ENCODE data around the gene MKRN1. TPM values are rescaled to one million over a fixed set of nuclear protein-coding genes. Genes with fewer than 3 reads are reported as not detected.

MKRN1 gene
- polyA plus RNA-seq, 1 donor (not counting 4 experiments of a cell fraction or from before 2014, with no cell fraction given), result 52.9 TPM

GRCh38 chr7:140435252-140435895 is 43.9 kb downstream of the MKRN1 start:
- no peaks in the 10 kb centered on the region for H3K36me3 ChIP-seq (ENCODE audit: control insufficient read depth in 2 of 2, extremely low read depth in 1 of 2, insufficient read depth in 2 of 2, low read length in 2 of 2)
- DNase-seq (ENCODE audit: low read depth, low spot score), result no peak
- no peaks in the 10 kb centered on the region for H3K27me3 ChIP-seq (ENCODE audit: control insufficient read depth, extremely low read depth, insufficient read depth, low read length)
- no peak overlapping the region for H3K27ac ChIP-seq (ENCODE audit: control insufficient read depth, insufficient read depth, low read length)
- H2AFZ ChIP-seq (ENCODE audit: control insufficient read depth, low read length), result no peak overlapping the region
- no peak overlapping the region for H3K4me3 ChIP-seq (ENCODE audit: control insufficient read depth in 2 of 3, extremely low read depth in 1 of 3, insufficient read depth in 2 of 3, low read depth in 1 of 3, low read length in 3 of 3)
- H3K9ac ChIP-seq (ENCODE audit: control insufficient read depth, extremely low read depth, insufficient read depth, low read length), result no peak overlapping the region
- H3K4me2 ChIP-seq (ENCODE audit: control insufficient read depth, extremely low read depth, insufficient read depth, low read depth, low read length), result no peak overlapping the region
- no peaks in the 10 kb centered on the region for H3K9me3 ChIP-seq (ENCODE audit: control insufficient read depth, low read depth, low read length)
- no peaks in the 10 kb centered on the region for H3K4me1 ChIP-seq (ENCODE audit: control insufficient read depth, extremely low read depth, insufficient read depth, low read length)
- no peaks in the 10 kb centered on the region for H3K9me1 ChIP-seq (ENCODE audit: control insufficient read depth, extremely low read depth, insufficient read depth, low read length)
- dilution Hi-C loops (cut with MboI; ENCODE audit: extremely low pct_ligation_motif_present, low sequenced_read_pairs), result no loop called here
- no peak for TF ChIP-seq CTCF (optimal IDR thresholded peaks at IDR 0.05 in 1 of 3, IDR thresholded peaks at IDR 0.05 in 1 of 3, conservative IDR thresholded peaks at IDR 0.05 in 1 of 3; ENCODE audit: extremely low read depth in 1 of 3, insufficient read depth in 2 of 3, low read length in 3 of 3)
- TF ChIP-seq EZH2 (IDR thresholded peaks at IDR 0.05; ENCODE audit: low read length), result no peak
- H3K79me2 ChIP-seq (ENCODE audit: control insufficient read depth, insufficient read depth, low read length), result no peaks in the 10 kb centered on the region
- H4K20me1 ChIP-seq (ENCODE audit: control insufficient read depth, extremely low read depth, insufficient read depth, low read length), result no peaks in the 10 kb centered on the region
- FAIRE-seq, result no peak

GRCh38 chr7:140433396-140433795 is 45.9 kb downstream of the MKRN1 start:
- FAIRE-seq, result no peak
- no peak overlapping the region for H2AFZ ChIP-seq (ENCODE audit: control insufficient read depth, low read length)
- no peaks in the 10 kb centered on the region for H3K9me3 ChIP-seq (ENCODE audit: control insufficient read depth, low read depth, low read length)
- dilution Hi-C loops (cut with MboI; ENCODE audit: extremely low pct_ligation_motif_present, low sequenced_read_pairs), result no loop called here
- no peak for TF ChIP-seq CTCF (optimal IDR thresholded peaks at IDR 0.05 in 1 of 3, IDR thresholded peaks at IDR 0.05 in 1 of 3, conservative IDR thresholded peaks at IDR 0.05 in 1 of 3; ENCODE audit: extremely low read depth in 1 of 3, insufficient read depth in 2 of 3, low read length in 3 of 3)
- no peak for TF ChIP-seq EZH2 (IDR thresholded peaks at IDR 0.05; ENCODE audit: low read length)
- no peaks in the 10 kb centered on the region for H3K36me3 ChIP-seq (ENCODE audit: control insufficient read depth in 2 of 2, extremely low read depth in 1 of 2, insufficient read depth in 2 of 2, low read length in 2 of 2)
- no peaks in the 10 kb centered on the region for H3K9me1 ChIP-seq (ENCODE audit: control insufficient read depth, extremely low read depth, insufficient read depth, low read length)
- DNase-seq (ENCODE audit: low read depth, low spot score), result no peak
- no peak overlapping the region for H3K4me2 ChIP-seq (ENCODE audit: control insufficient read depth, extremely low read depth, insufficient read depth, low read depth, low read length)
- no peaks in the 10 kb centered on the region for H3K27me3 ChIP-seq (ENCODE audit: control insufficient read depth, extremely low read depth, insufficient read depth, low read length)
- no peak overlapping the region for H3K27ac ChIP-seq (ENCODE audit: control insufficient read depth, insufficient read depth, low read length)
- no peaks in the 10 kb centered on the region for H3K4me1 ChIP-seq (ENCODE audit: control insufficient read depth, extremely low read depth, insufficient read depth, low read length)
- no peak overlapping the region for H3K9ac ChIP-seq (ENCODE audit: control insufficient read depth, extremely low read depth, insufficient read depth, low read length)
- H3K79me2 ChIP-seq (ENCODE audit: control insufficient read depth, insufficient read depth, low read length), result no peaks in the 10 kb centered on the region
- no peaks in the 10 kb centered on the region for H4K20me1 ChIP-seq (ENCODE audit: control insufficient read depth, extremely low read depth, insufficient read depth, low read length)
- H3K4me3 ChIP-seq (ENCODE audit: control insufficient read depth in 2 of 3, extremely low read depth in 1 of 3, insufficient read depth in 2 of 3, low read depth in 1 of 3, low read length in 3 of 3), result no peak overlapping the region
